ENCODE results near the gene ZNF169. TPM values are rescaled to one million over a fixed set of nuclear protein-coding genes. Genes with fewer than 3 reads are reported as not detected.

Gene ZNF169
- total and polyA plus RNA-seq, 2 donors (not counting 3 experiments of a cell fraction or from before 2014, with no cell fraction given): 5.4 to 7.7 TPM

DNA sequence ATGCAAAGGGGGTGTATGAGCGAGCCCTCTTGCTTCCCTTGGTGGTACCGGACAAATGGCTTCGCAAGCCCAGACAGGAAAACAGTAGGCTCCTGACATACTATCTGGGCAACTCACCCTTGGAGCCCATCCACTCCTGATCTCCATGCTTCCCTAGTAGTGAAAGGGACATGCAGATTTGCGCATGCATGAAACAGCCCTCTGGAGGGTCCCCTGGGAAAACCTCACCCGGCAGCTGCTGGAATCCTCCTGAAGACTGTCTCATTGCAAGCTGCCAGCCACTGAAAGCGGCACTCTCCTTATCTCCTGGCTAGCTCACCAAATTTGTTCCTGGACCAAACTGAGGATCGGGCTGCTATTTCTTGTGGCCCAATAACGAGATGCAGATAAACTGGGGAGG lies 10.2 kb downstream of the ZNF169 start:
- Histone ChIP-seq H3K27ac (ENCODE audit: insufficient read depth, low read depth, low read length) (no peak overlapping the region), H4K20me1 (replicated peaks; ENCODE audit: control insufficient read depth, extremely low read depth, insufficient read depth, low read length) (no peaks in the 10 kb centered on the region), H3K79me2 (ENCODE audit: control insufficient read depth, insufficient read depth, low read length) (peaks cover 5% of the 10 kb centered on the region), H3K9me1 (replicated peaks; ENCODE audit: control insufficient read depth, extremely low read depth, insufficient read depth, low read length) (no peaks in the 10 kb centered on the region), H3K4me2 (ENCODE audit: insufficient read depth, low read length) (no peak overlapping the region), H3K27me3 (ENCODE audit: control insufficient read depth in 2 of 2, insufficient read depth in 2 of 2, low read length in 2 of 2) (no peaks in the 10 kb centered on the region), H3K36me3 (ENCODE audit: control insufficient read depth in 2 of 2, extremely low read depth in 1 of 2, insufficient read depth in 2 of 2, low read length in 2 of 2) (no peaks in the 10 kb centered on the region), H3K9me3 (replicated peaks; ENCODE audit: control insufficient read depth, insufficient read depth, low read length) (no peaks in the 10 kb centered on the region), H3K9ac (replicated peaks; ENCODE audit: extremely low read depth, insufficient read depth, low read length) (no peak overlapping the region), H2AFZ (ENCODE audit: low read depth, low read length) (no peak overlapping the region), H3K4me3 (replicated peaks in 1 of 3; ENCODE audit: insufficient read depth in 1 of 3, low read depth in 1 of 3, low read length in 3 of 3) (no peak overlapping the region), H3K4me1 (ENCODE audit: control insufficient read depth, extremely low read depth, insufficient read depth, low read length) (no peaks in the 10 kb centered on the region)
- DNase-seq (ENCODE audit: low read depth, low spot score) (no peak), FAIRE-seq (no peak)
- no TSS peak for BruUV-seq (replicated peaks)
- dilution Hi-C loops (cut with MboI; ENCODE audit: extremely low pct_ligation_motif_present, low sequenced_read_pairs) (no loop called here), intact Hi-C loops (cut with micrococcal nuclease) (no loop called here)
- ChIA-PET POLR2A (no interaction called here), CTCF (no interaction called here)
- TF ChIP-seq, protein P1, sequence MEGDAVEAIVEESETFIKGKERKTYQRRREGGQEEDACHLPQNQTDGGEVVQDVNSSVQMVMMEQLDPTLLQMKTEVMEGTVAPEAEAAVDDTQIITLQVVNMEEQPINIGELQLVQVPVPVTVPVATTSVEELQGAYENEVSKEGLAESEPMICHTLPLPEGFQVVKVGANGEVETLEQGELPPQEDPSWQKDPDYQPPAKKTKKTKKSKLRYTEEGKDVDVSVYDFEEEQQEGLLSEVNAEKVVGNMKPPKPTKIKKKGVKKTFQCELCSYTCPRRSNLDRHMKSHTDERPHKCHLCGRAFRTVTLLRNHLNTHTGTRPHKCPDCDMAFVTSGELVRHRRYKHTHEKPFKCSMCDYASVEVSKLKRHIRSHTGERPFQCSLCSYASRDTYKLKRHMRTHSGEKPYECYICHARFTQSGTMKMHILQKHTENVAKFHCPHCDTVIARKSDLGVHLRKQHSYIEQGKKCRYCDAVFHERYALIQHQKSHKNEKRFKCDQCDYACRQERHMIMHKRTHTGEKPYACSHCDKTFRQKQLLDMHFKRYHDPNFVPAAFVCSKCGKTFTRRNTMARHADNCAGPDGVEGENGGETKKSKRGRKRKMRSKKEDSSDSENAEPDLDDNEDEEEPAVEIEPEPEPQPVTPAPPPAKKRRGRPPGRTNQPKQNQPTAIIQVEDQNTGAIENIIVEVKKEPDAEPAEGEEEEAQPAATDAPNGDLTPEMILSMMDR (IDR thresholded peaks at IDR 0.05; ENCODE audit: extremely low read depth in 1 of 2, insufficient read depth in 1 of 2, low read depth in 1 of 2, low read length in 2 of 2): no peak
- TF ChIP-seq POLR2AphosphoS5 (IDR thresholded peaks at IDR 0.05; ENCODE audit: insufficient read depth, low read depth, low read length): no peak
- no peak for TF ChIP-seq POLR2A (IDR thresholded peaks at IDR 0.05; ENCODE audit: low read depth, low read length)
- no peak for TF ChIP-seq JUN (IDR thresholded peaks at IDR 0.05; ENCODE audit: borderline replicate concordance, insufficient read depth, insufficient read length, low read depth)
- no peak for TF ChIP-seq MAX (IDR thresholded peaks at IDR 0.05; ENCODE audit: insufficient read depth, insufficient read length)
- no peak for TF ChIP-seq GATA2 (IDR thresholded peaks at IDR 0.05; ENCODE audit: insufficient read depth, insufficient read length, low read depth, low read length)
- TF ChIP-seq MYC (IDR thresholded peaks at IDR 0.05; ENCODE audit: low read depth, low read length): no peak

Data from endothelial cell of umbilical vein (primary cell).